ENCODE data around the gene LTBP3. TPM values are rescaled to one million over a fixed set of nuclear protein-coding genes. Genes with fewer than 3 reads are reported as not detected.

Gene LTBP3
- total RNA-seq, 1 experiment from 2014 or later = 10.6 TPM

GRCh38 chr11:65505466-65506289 is 52.5 kb downstream of the LTBP3 start:
- TF ChIP-seq CTCF (conservative IDR thresholded peaks at IDR 0.05) = no peak
- Histone ChIP-seq H3T11ph (ENCODE audit: low read length) (no peak overlapping the region), H2BK15ac (ENCODE audit: low read depth, low read length) (no peak overlapping the region), H3K27me3 (ENCODE audit: insufficient read depth, low read length) (no peaks in the 10 kb centered on the region), H2AK5ac (ENCODE audit: insufficient read length, low read length) (no peak overlapping the region), H3K4ac (ENCODE audit: low read depth, low read length) (no peak overlapping the region), H2AFZ (ENCODE audit: low read length) (no peak overlapping the region), H3K18ac (ENCODE audit: insufficient read length, low read depth, low read length) (no peak overlapping the region), H4K20me1 (ENCODE audit: control insufficient read depth, insufficient read depth, insufficient read length) (no peaks in the 10 kb centered on the region), H4K8ac (replicated peaks; ENCODE audit: insufficient read length, low read depth, low read length) (no peak overlapping the region), H3K9me3 (ENCODE audit: control insufficient read depth, low read depth, low read length) (no peaks in the 10 kb centered on the region), H4K91ac (ENCODE audit: insufficient read length, low read depth, low read length) (no peak overlapping the region), H3K79me2 (ENCODE audit: insufficient read depth, low read length) (peaks cover 31% of the 10 kb centered on the region; the same call in 1 of the 2 replicates), H3K23ac (ENCODE audit: insufficient read length, low read depth, low read length) (no peak overlapping the region), H2BK5ac (ENCODE audit: insufficient read length, low read length) (no peak overlapping the region), H4K5ac (ENCODE audit: insufficient read length, low read depth, low read length) (no peak overlapping the region), H3K4me1 (ENCODE audit: insufficient read depth, low read length) (no peaks in the 10 kb centered on the region), H3K23me2 (ENCODE audit: insufficient read length, low read depth, low read length, poor library complexity, severe bottlenecking) (peaks cover 9% of the 10 kb centered on the region), H2BK120ac (ENCODE audit: low read depth, low read length, poor library complexity, severe bottlenecking) (no peak overlapping the region), H3K56ac (ENCODE audit: insufficient read length, low read depth, low read length) (no peak overlapping the region), H3K79me1 (ENCODE audit: insufficient read depth, low read depth, low read length, poor library complexity, severe bottlenecking) (no peaks in the 10 kb centered on the region), H2BK12ac (ENCODE audit: insufficient read length, low read depth, low read length) (no peak overlapping the region), H2BK20ac (ENCODE audit: low read depth, low read length, poor library complexity, severe bottlenecking) (no peak overlapping the region), H3K9ac (ENCODE audit: extremely low read depth, insufficient read length, low read length) (peak overlapping the region; percentile 2), H3K4me2 (ENCODE audit: insufficient read depth, insufficient read length, low read length) (peak overlapping the region; percentile 26), H3K14ac (ENCODE audit: insufficient read depth, low read length) (no peak overlapping the region), H3K27ac (ENCODE audit: insufficient read length, low read depth, low read length) (no peak overlapping the region)
- Mint-ChIP-seq H3K27ac (peak overlapping the region in 1 of 3 experiments; percentile 91; a peak in 2 of 7 replicates), H3K36me3 (ENCODE audit: insufficient read depth in 1 of 3, low read depth in 3 of 3) (peaks cover 0 to 33% (median 31%) of the 10 kb centered on the region in 3 experiments; a peak in 5 of 7 replicates), H3K27me3 (ENCODE audit: low read depth) (no peaks in the 10 kb centered on the region), H3K4me3 (peak overlapping the region; percentile 26 to 64; a peak in 4 of 5 replicates), H3K9me3 (peaks cover 2 to 3% of the 10 kb centered on the region in 2 experiments; a peak in 3 of 5 replicates), H3K4me1 (peaks cover 38 to 39% of the 10 kb centered on the region in 2 experiments)
- WGBS (ENCODE audit: extremely low coverage, insufficient read length, low lambda C conversion rate) = no CpG with 5 or more reads among the region's 12 CpGs
- peak; percentile 30 for DNase-seq

Data from H9 (cell line).